HL-60 (cell line): ENCODE measurements around the gene UBE2L5.

Source experiments
- POLR2AphosphoS5 ChIP-seq: IDR thresholded peaks from 2 replicates; pipeline ENCODE4 v1.6.1; 2012; ENCODE audit warnings: low read depth
- TF ChIP-seq, protein P1 (sequence below): IDR thresholded peaks from one replicate; pipeline ENCODE4 v1.5.1; 2011; ENCODE audit warnings: low read length, control low read depth, inconsistent platforms; ENCODE audit not compliant: insufficient read depth
- TF ChIP-seq, protein P2 (sequence below): IDR thresholded peaks from 2 replicates; pipeline ENCODE4 v1.6.1; 2012; ENCODE audit warnings: low read depth; ENCODE audit not compliant: insufficient replicate concordance

DNA sequence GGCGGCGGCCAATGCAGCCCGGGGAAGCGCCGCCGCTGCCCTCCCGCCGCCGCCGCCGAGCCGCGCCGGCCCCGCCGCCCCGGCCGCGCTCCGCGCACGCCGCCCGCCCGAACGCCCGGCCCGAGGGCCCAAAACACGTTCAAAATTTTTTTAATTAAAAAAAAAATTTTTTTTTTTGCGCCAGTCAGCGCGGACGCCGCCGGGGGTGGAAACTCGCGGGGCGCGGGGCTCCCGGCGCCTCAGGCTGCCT, 43.0 kb downstream of the UBE2L5 start:
- TF ChIP-seq, protein P1, sequence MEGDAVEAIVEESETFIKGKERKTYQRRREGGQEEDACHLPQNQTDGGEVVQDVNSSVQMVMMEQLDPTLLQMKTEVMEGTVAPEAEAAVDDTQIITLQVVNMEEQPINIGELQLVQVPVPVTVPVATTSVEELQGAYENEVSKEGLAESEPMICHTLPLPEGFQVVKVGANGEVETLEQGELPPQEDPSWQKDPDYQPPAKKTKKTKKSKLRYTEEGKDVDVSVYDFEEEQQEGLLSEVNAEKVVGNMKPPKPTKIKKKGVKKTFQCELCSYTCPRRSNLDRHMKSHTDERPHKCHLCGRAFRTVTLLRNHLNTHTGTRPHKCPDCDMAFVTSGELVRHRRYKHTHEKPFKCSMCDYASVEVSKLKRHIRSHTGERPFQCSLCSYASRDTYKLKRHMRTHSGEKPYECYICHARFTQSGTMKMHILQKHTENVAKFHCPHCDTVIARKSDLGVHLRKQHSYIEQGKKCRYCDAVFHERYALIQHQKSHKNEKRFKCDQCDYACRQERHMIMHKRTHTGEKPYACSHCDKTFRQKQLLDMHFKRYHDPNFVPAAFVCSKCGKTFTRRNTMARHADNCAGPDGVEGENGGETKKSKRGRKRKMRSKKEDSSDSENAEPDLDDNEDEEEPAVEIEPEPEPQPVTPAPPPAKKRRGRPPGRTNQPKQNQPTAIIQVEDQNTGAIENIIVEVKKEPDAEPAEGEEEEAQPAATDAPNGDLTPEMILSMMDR = no peak
- TF ChIP-seq, protein P2, sequence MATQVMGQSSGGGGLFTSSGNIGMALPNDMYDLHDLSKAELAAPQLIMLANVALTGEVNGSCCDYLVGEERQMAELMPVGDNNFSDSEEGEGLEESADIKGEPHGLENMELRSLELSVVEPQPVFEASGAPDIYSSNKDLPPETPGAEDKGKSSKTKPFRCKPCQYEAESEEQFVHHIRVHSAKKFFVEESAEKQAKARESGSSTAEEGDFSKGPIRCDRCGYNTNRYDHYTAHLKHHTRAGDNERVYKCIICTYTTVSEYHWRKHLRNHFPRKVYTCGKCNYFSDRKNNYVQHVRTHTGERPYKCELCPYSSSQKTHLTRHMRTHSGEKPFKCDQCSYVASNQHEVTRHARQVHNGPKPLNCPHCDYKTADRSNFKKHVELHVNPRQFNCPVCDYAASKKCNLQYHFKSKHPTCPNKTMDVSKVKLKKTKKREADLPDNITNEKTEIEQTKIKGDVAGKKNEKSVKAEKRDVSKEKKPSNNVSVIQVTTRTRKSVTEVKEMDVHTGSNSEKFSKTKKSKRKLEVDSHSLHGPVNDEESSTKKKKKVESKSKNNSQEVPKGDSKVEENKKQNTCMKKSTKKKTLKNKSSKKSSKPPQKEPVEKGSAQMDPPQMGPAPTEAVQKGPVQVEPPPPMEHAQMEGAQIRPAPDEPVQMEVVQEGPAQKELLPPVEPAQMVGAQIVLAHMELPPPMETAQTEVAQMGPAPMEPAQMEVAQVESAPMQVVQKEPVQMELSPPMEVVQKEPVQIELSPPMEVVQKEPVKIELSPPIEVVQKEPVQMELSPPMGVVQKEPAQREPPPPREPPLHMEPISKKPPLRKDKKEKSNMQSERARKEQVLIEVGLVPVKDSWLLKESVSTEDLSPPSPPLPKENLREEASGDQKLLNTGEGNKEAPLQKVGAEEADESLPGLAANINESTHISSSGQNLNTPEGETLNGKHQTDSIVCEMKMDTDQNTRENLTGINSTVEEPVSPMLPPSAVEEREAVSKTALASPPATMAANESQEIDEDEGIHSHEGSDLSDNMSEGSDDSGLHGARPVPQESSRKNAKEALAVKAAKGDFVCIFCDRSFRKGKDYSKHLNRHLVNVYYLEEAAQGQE = no peak
- no peak for TF ChIP-seq POLR2AphosphoS5
